ENCODE data around the gene KANK2.

DNA sequence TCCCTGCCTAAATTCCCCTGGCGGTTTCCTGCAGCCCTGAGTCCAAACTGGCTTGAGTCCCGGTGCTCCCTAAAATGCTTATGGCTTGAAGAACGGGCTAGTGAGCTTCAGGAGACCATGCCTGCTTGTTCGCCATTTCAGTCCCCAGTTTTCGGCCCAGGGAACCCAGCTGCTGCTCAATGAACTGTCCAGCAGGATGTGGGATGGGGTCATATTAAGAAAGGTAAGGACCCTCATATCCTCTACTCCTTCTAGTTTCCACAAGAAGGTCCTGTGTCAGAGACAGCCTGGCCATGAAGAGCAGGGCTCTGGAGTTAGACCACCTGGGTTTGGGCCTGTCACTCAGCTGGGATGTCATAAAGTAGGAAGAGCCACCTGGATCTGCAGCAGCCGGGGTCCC, 24.8 kb downstream of the KANK2 start:
- no peak for TF ChIP-seq POLR2AphosphoS5 (IDR thresholded peaks at IDR 0.05; ENCODE audit: borderline replicate concordance, low read depth, low read length)
- no peak for TF ChIP-seq EZH2 (IDR thresholded peaks at IDR 0.05)

Data from SK-N-MC (cell line).